ENCODE data around the gene MATCAP1.

- TF ChIP-seq, protein P1, sequence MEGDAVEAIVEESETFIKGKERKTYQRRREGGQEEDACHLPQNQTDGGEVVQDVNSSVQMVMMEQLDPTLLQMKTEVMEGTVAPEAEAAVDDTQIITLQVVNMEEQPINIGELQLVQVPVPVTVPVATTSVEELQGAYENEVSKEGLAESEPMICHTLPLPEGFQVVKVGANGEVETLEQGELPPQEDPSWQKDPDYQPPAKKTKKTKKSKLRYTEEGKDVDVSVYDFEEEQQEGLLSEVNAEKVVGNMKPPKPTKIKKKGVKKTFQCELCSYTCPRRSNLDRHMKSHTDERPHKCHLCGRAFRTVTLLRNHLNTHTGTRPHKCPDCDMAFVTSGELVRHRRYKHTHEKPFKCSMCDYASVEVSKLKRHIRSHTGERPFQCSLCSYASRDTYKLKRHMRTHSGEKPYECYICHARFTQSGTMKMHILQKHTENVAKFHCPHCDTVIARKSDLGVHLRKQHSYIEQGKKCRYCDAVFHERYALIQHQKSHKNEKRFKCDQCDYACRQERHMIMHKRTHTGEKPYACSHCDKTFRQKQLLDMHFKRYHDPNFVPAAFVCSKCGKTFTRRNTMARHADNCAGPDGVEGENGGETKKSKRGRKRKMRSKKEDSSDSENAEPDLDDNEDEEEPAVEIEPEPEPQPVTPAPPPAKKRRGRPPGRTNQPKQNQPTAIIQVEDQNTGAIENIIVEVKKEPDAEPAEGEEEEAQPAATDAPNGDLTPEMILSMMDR (IDR thresholded peaks at IDR 0.05; ENCODE audit: insufficient read depth, low read length), result no peak
- no peak for TF ChIP-seq REST (IDR thresholded peaks at IDR 0.05; ENCODE audit: insufficient replicate concordance, low read depth)
- TF ChIP-seq GABPA (IDR thresholded peaks at IDR 0.05; ENCODE audit: low read depth), result no peak
These were observed 47.3 kb upstream of the MATCAP1 start for GRCh38 chr16:67230809-67231660.

Data from HL-60 (cell line).